ENCODE measurements around the gene KLF9. TPM values are rescaled to one million over a fixed set of nuclear protein-coding genes. Genes with fewer than 3 reads are reported as not detected.

The KLF9 gene
- polyA plus RNA-seq, 1 of the 3 experiments (the other 2 are of a cell fraction): 5.8 TPM

DNA sequence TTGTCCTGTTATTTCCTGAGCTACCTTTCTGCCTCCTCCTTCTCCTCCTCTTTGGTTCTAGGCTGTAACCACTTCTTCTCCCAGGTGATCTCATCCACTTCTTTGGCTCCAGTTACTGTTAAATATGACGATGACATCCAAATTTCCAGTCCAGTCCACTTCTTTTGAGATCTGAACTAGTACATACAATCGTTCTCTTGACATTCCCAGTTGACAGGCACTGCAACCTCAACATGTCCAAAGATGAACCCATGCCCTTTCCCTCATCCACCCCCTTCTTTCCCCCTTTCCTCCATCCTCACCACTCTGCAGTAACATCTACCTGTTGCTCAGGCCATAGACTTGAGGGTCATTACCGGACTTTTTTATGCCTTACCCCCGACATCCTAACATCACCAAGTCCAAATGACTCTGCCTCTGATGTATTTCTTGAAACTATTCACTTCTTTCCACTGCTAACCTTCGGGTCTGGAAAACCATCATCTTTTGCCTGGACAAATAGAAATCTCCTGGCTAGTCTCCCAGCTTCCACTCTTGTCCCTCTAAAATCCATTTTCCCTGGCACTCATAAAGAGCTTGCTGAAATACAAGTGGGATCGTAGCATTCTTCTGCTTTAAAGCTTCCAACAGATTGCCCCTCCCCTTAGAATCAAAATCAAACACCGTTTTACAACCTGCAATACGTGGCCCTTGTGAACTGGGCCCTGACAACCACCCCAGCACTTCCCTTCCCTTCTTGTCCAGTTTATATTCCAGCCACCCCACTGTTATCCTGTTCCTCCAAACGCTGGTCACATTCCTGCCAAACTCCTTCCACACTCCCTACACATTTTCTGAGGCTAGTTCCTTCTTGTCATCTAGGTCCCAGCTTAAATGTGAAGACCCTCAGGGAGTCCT is 31.5 kb downstream of the KLF9 start:
- Histone ChIP-seq H3K4me3 (ENCODE audit: low read depth in 2 of 2, low read length in 1 of 2) (no peak overlapping the region), H3K36me3 (replicated peaks in 1 of 2; ENCODE audit: control insufficient read depth in 1 of 2, insufficient read depth in 2 of 2, low read length in 1 of 2) (peaks cover 12 to 20% of the 10 kb centered on the region in 2 experiments), H3K9me3 (no peaks in the 10 kb centered on the region), H3K4me1 (ENCODE audit: control insufficient read depth in 1 of 2, insufficient read depth in 2 of 2, low read depth in 1 of 2, low read length in 1 of 2) (no peaks in the 10 kb centered on the region; a peak in 1 of 4 replicates), H3F3A (replicated peaks; ENCODE audit: insufficient read depth) (no peaks in the 10 kb centered on the region), H3K79me2 (ENCODE audit: insufficient read depth) (no peaks in the 10 kb centered on the region), H4K20me1 (ENCODE audit: insufficient read depth) (peaks cover 5% of the 10 kb centered on the region; the same call in 1 of the 2 replicates), H3K9ac (no peak overlapping the region), H3K27me3 (ENCODE audit: insufficient read depth) (no peaks in the 10 kb centered on the region), H3K27ac (ENCODE audit: low read depth in 2 of 2, low read length in 1 of 2) (no peak overlapping the region), H3K4me2 (no peak overlapping the region), H3K9me2 (0 out of 2 replicates have a peak, but pooled peaks cover 3% of the 10 kb centered on the region), H2AFZ (ENCODE audit: low read depth) (no peak overlapping the region)
- WGBS (ENCODE audit: low lambda C conversion rate): 84% methylated on average over 9 of the region's 9 CpGs
- POLR2A ChIA-PET: no interaction called here
- TF ChIP-seq, protein P1, sequence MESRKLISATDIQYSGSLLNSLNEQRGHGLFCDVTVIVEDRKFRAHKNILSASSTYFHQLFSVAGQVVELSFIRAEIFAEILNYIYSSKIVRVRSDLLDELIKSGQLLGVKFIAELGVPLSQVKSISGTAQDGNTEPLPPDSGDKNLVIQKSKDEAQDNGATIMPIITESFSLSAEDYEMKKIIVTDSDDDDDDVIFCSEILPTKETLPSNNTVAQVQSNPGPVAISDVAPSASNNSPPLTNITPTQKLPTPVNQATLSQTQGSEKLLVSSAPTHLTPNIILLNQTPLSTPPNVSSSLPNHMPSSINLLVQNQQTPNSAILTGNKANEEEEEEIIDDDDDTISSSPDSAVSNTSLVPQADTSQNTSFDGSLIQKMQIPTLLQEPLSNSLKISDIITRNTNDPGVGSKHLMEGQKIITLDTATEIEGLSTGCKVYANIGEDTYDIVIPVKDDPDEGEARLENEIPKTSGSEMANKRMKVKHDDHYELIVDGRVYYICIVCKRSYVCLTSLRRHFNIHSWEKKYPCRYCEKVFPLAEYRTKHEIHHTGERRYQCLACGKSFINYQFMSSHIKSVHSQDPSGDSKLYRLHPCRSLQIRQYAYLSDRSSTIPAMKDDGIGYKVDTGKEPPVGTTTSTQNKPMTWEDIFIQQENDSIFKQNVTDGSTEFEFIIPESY (IDR thresholded peaks at IDR 0.05; ENCODE audit: borderline replicate concordance, low read depth): no peak
- TF ChIP-seq, protein P2, sequence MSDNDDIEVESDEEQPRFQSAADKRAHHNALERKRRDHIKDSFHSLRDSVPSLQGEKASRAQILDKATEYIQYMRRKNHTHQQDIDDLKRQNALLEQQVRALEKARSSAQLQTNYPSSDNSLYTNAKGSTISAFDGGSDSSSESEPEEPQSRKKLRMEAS (IDR thresholded peaks at IDR 0.05; ENCODE audit: low read depth): no peak
- TF ChIP-seq SMC3 (IDR thresholded peaks at IDR 0.05; ENCODE audit: low read depth, low read length) (no peak), TAF1 (IDR thresholded peaks at IDR 0.05; ENCODE audit: borderline replicate concordance, low read depth, low read length) (no peak), EP300 (IDR thresholded peaks at IDR 0.05; ENCODE audit: borderline replicate concordance in 1 of 2, low read depth in 1 of 2, low read length in 1 of 2) (no peak), RAD21 (IDR thresholded peaks at IDR 0.05; ENCODE audit: low read length) (no peak), TCF12 (IDR thresholded peaks at IDR 0.05) (no peak), RCOR1 (IDR thresholded peaks at IDR 0.05; ENCODE audit: low read length) (no peak), FOXM1 (IDR thresholded peaks at IDR 0.05; ENCODE audit: low read depth) (no peak), FOSL2 (IDR thresholded peaks at IDR 0.05; ENCODE audit: borderline replicate concordance, low read depth) (no peak)
- TF ChIP-seq, protein P3, sequence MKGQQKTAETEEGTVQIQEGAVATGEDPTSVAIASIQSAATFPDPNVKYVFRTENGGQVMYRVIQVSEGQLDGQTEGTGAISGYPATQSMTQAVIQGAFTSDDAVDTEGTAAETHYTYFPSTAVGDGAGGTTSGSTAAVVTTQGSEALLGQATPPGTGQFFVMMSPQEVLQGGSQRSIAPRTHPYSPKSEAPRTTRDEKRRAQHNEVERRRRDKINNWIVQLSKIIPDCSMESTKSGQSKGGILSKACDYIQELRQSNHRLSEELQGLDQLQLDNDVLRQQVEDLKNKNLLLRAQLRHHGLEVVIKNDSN (IDR thresholded peaks at IDR 0.05; ENCODE audit: borderline replicate concordance, low read depth): no peak
- CTCF ChIA-PET: interaction anchor here (0.9 kb wide), 1 partner anchor 11 kb away, joined by 3 read pairs; no protein-coding TSS in a partner anchor
- DNase-seq: no peak

DNA sequence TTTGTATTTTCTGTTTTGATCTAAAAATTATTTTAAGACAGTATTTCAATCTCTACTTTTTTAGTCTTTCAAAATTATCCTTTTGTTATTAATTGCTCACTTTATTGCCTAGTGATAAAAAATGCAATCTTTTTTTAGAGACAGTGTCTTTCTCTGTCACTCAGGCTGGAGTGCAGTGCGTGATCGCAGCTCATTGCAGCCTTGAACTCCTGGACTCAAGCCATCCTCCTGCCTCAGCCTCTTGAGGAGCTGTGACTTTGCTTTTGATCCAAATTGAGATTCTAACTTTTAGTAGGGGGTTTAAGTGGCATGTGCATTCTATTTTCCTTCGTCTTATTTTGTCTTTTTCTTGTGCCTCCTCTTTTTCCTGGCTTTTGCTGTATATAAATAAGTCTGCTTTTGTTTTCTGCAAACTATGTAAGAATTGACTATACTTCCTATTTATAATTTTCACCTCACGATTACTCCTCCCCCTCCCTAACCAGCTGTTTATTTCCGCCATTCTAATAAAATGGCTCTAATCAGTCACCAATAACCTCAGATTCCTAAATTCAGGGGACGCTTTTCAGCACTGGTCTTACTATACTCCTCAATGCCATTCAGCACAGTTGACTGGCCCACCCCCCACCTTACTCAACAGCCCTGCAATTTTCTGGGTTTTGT is 32.3 kb downstream of the KLF9 start:
- H3K4me3 ChIP-seq (ENCODE audit: low read depth in 2 of 2, low read length in 1 of 2): no peak overlapping the region
- ChIA-PET CTCF (no interaction called here), POLR2A (no interaction called here)
- H3K4me1 ChIP-seq (ENCODE audit: control insufficient read depth in 1 of 2, insufficient read depth in 2 of 2, low read depth in 1 of 2, low read length in 1 of 2): no peaks in the 10 kb centered on the region; a peak in 1 of 4 replicates
- no peak for TF ChIP-seq EP300 (IDR thresholded peaks at IDR 0.05; ENCODE audit: borderline replicate concordance in 1 of 2, low read depth in 1 of 2, low read length in 1 of 2)
- TF ChIP-seq RCOR1 (IDR thresholded peaks at IDR 0.05; ENCODE audit: low read length): no peak
- TF ChIP-seq MXI1 (IDR thresholded peaks at IDR 0.05; ENCODE audit: low read depth, low read length): no peak
- TF ChIP-seq, protein P4, sequence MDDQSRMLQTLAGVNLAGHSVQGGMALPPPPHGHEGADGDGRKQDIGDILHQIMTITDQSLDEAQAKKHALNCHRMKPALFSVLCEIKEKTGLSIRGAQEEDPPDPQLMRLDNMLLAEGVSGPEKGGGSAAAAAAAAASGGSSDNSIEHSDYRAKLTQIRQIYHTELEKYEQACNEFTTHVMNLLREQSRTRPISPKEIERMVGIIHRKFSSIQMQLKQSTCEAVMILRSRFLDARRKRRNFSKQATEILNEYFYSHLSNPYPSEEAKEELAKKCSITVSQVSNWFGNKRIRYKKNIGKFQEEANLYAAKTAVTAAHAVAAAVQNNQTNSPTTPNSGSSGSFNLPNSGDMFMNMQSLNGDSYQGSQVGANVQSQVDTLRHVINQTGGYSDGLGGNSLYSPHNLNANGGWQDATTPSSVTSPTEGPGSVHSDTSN (IDR thresholded peaks at IDR 0.05): no peak
- no peak for TF ChIP-seq CHD2 (IDR thresholded peaks at IDR 0.05; ENCODE audit: low read length, partially characterized antibody)
- DNase-seq: no peak
- peaks cover 4% of the 10 kb centered on the region; the same call in 1 of the 2 replicates for H4K20me1 ChIP-seq (ENCODE audit: insufficient read depth)
- H3K27me3 ChIP-seq (ENCODE audit: insufficient read depth): no peaks in the 10 kb centered on the region
- H3K36me3 ChIP-seq (replicated peaks in 1 of 2; ENCODE audit: control insufficient read depth in 1 of 2, insufficient read depth in 2 of 2, low read length in 1 of 2): peaks cover 12 to 20% of the 10 kb centered on the region in 2 experiments
- H3K9me2 ChIP-seq: 0 out of 2 replicates have a peak, but pooled peaks cover 3% of the 10 kb centered on the region
- H3K27ac ChIP-seq (ENCODE audit: low read depth in 2 of 2, low read length in 1 of 2): no peak overlapping the region
- no peak overlapping the region for H3K9ac ChIP-seq
- H3K9me3 ChIP-seq: no peaks in the 10 kb centered on the region
- no peak overlapping the region for H3K4me2 ChIP-seq
- H2AFZ ChIP-seq (ENCODE audit: low read depth): no peak overlapping the region
- H3K79me2 ChIP-seq (ENCODE audit: insufficient read depth): no peaks in the 10 kb centered on the region
- H3F3A ChIP-seq (replicated peaks; ENCODE audit: insufficient read depth): no peaks in the 10 kb centered on the region
- WGBS (ENCODE audit: low lambda C conversion rate): 92% methylated on average over 6 of the region's 6 CpGs
